Measurements from ENCODE around the gene FAM200B. TPM values are rescaled to one million over a fixed set of nuclear protein-coding genes. Genes with fewer than 3 reads are reported as not detected.
A peak's percentile ranks its signal among the peaks of the same experiment; 100 is the strongest.

The FAM200B gene
- total RNA-seq, 1 experiment from 2014 or later, result 29.0 TPM

DNA sequence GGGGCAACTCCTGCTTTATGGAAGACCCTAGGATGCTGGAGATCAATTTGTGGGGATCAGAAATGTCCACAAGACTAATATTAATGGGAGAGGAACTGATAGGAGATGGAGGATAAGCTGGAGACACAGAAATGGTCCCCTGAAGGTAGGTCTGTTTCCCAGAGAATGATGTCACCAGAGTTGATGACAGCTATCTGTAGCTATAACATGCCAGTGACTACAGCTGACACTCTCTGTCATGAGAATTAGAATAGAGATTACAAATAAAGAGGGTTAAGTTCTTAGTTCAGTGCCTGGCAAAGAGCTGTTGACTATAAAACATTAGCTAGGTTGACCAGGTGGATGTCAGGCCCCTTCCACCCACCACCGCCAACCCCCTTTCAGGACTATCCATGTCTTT is 30.6 kb downstream of the FAM200B start:
- TF ChIP-seq, protein P1, sequence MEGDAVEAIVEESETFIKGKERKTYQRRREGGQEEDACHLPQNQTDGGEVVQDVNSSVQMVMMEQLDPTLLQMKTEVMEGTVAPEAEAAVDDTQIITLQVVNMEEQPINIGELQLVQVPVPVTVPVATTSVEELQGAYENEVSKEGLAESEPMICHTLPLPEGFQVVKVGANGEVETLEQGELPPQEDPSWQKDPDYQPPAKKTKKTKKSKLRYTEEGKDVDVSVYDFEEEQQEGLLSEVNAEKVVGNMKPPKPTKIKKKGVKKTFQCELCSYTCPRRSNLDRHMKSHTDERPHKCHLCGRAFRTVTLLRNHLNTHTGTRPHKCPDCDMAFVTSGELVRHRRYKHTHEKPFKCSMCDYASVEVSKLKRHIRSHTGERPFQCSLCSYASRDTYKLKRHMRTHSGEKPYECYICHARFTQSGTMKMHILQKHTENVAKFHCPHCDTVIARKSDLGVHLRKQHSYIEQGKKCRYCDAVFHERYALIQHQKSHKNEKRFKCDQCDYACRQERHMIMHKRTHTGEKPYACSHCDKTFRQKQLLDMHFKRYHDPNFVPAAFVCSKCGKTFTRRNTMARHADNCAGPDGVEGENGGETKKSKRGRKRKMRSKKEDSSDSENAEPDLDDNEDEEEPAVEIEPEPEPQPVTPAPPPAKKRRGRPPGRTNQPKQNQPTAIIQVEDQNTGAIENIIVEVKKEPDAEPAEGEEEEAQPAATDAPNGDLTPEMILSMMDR (conservative IDR thresholded peaks at IDR 0.05; ENCODE audit: low read depth, low read length), result no peak
- no peak for TF ChIP-seq EZH2 (IDR thresholded peaks at IDR 0.05; ENCODE audit: borderline replicate concordance, low read depth, low read length, poor library complexity, severe bottlenecking)
- no peak overlapping the region for H3K27ac ChIP-seq (ENCODE audit: low read depth, low read length, poor library complexity, severe bottlenecking)
- no peaks in the 10 kb centered on the region for H3K36me3 ChIP-seq (ENCODE audit: insufficient read depth, low read length, poor library complexity, severe bottlenecking)
- DNase-seq (ENCODE audit: low spot score), result no peak
- H3K4me1 ChIP-seq (ENCODE audit: insufficient read depth, low read length, poor library complexity, severe bottlenecking), result peaks cover 13% of the 10 kb centered on the region
- no peaks in the 10 kb centered on the region for H3K27me3 ChIP-seq (replicated peaks; ENCODE audit: insufficient read depth, low read depth, low read length, poor library complexity)
- H3K9me3 ChIP-seq (ENCODE audit: low read depth, low read length, poor library complexity, severe bottlenecking), result no peaks in the 10 kb centered on the region
- ChIA-PET POLR2A (ENCODE audit: low non-redundant PET) (no interaction called here), CTCF (no interaction called here)
- H3K4me3 ChIP-seq (ENCODE audit: low read depth, low read length, poor library complexity, severe bottlenecking), result no peak overlapping the region
- no TSS peak for BruUV-seq (replicated peaks)
- intact Hi-C loops (cut with micrococcal nuclease; ENCODE audit: unreplicated experiment), result no loop called here

DNA sequence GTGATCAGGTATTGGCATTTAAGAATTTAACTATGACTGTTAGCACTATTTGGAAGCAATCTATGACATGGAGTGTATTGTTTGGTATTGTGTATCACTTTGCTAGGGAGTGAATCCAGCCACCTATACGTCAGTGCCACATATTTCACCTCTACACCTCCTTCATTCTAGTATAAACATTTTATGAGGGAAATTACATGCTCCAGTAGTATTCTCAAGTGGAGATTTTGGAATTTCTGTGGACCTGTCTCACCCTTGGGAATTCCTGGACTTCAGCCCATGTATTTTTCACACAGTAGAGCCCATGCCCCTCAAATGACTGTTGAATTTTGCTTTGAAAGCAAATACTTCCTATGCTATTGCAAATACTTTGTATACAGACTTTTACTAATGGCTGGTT is 32.5 kb downstream of the FAM200B start:
- intact Hi-C loops (cut with micrococcal nuclease; ENCODE audit: unreplicated experiment), result no loop called here
- POLR2A ChIA-PET (ENCODE audit: low non-redundant PET), result no interaction called here
- no peak for DNase-seq (ENCODE audit: low spot score)
- no TSS peak for BruUV-seq (replicated peaks)
- H3K4me3 ChIP-seq (ENCODE audit: low read depth, low read length, poor library complexity, severe bottlenecking), result no peak overlapping the region
- H3K36me3 ChIP-seq (ENCODE audit: insufficient read depth, low read length, poor library complexity, severe bottlenecking), result no peaks in the 10 kb centered on the region
- TF ChIP-seq, protein P1 (conservative IDR thresholded peaks at IDR 0.05; ENCODE audit: low read depth, low read length), result no peak
- no peak for TF ChIP-seq EZH2 (IDR thresholded peaks at IDR 0.05; ENCODE audit: borderline replicate concordance, low read depth, low read length, poor library complexity, severe bottlenecking)
- no peak overlapping the region for H3K27ac ChIP-seq (ENCODE audit: low read depth, low read length, poor library complexity, severe bottlenecking)
- peaks cover 14% of the 10 kb centered on the region for H3K4me1 ChIP-seq (ENCODE audit: insufficient read depth, low read length, poor library complexity, severe bottlenecking)
- H3K9me3 ChIP-seq (ENCODE audit: low read depth, low read length, poor library complexity, severe bottlenecking), result no peaks in the 10 kb centered on the region
- CTCF ChIA-PET, result no interaction called here
- no peaks in the 10 kb centered on the region for H3K27me3 ChIP-seq (replicated peaks; ENCODE audit: insufficient read depth, low read depth, low read length, poor library complexity)

DNA sequence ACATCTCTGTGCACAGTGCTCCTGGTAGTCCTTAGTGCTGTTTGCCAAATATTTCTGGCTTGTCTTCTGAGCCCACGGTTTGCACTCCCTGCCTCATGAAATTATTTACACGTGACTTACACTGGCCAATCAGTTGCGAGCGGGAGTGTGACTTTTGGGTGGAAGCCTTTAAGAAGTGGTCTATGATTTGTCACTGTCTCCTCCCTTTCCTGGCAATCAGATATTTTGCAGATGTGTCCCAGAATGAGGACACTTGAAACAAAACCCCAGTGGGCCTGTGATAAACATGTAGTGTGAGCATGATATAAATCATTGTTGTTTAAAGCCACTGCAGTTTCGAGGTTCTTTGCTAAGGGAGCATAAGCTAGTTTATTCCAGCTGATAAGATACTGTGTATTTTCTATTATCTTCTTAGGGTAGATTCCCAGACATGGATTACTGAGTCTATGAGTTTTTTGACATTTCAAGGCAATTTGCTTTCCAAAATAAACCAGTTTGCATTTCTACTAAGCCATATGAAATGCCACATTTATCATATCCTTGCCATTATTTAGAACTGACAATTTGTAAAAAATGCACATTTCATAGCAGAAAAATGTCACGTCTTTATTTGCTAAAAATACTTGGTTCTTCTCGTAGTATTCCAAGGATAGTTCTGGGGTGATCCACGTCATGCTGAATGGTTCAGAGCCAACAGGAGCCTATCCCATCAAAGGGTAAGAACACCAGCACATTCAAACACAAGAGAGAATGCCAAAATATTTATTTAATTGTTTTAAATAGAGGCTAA is 33.2 kb downstream of the FAM200B start:
- CTCF ChIA-PET, result no interaction called here
- no TSS peak for BruUV-seq (replicated peaks)

More for the DNA sequence above, 33.2 kb downstream of the FAM200B start:
- TF ChIP-seq EZH2 (IDR thresholded peaks at IDR 0.05; ENCODE audit: borderline replicate concordance, low read depth, low read length, poor library complexity, severe bottlenecking), result no peak
- TF ChIP-seq, protein P1 (conservative IDR thresholded peaks at IDR 0.05; ENCODE audit: low read depth, low read length), result no peak
- POLR2A ChIA-PET (ENCODE audit: low non-redundant PET), result no interaction called here
- peak; percentile 53 for DNase-seq (ENCODE audit: low spot score)
- Histone ChIP-seq H3K9me3 (ENCODE audit: low read depth, low read length, poor library complexity, severe bottlenecking) (no peaks in the 10 kb centered on the region), H3K4me1 (ENCODE audit: insufficient read depth, low read length, poor library complexity, severe bottlenecking) (peaks cover 14% of the 10 kb centered on the region), H3K36me3 (ENCODE audit: insufficient read depth, low read length, poor library complexity, severe bottlenecking) (no peaks in the 10 kb centered on the region), H3K27ac (ENCODE audit: low read depth, low read length, poor library complexity, severe bottlenecking) (no peak overlapping the region), H3K27me3 (replicated peaks; ENCODE audit: insufficient read depth, low read depth, low read length, poor library complexity) (no peaks in the 10 kb centered on the region), H3K4me3 (ENCODE audit: low read depth, low read length, poor library complexity, severe bottlenecking) (no peak overlapping the region)
- intact Hi-C loops (cut with micrococcal nuclease; ENCODE audit: unreplicated experiment), result no loop called here
